ENCODE measurements around the gene RIN3.

DNA sequence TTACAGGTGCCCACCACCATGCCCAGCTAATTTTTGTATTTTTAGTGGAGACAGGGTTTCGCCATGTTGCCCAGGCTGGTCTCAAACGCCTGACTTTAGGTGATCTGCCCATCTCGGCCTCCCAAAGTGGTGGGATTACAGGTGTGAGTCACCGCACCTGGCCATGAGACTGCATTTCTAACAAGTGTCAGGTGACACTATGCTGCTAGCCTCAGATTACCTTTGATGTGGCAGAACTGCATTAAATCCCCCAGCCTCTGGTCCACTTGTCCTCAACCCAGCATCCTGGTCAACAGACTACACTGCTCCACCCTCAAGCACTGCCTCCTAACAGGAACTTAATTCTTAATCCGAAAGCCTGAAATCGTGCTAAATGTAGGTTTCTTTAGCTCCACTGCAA lies 221.8 kb downstream of the RIN3 start:
- no peak for TF ChIP-seq POLR2A (IDR thresholded peaks at IDR 0.05)
- TF ChIP-seq, protein P1, sequence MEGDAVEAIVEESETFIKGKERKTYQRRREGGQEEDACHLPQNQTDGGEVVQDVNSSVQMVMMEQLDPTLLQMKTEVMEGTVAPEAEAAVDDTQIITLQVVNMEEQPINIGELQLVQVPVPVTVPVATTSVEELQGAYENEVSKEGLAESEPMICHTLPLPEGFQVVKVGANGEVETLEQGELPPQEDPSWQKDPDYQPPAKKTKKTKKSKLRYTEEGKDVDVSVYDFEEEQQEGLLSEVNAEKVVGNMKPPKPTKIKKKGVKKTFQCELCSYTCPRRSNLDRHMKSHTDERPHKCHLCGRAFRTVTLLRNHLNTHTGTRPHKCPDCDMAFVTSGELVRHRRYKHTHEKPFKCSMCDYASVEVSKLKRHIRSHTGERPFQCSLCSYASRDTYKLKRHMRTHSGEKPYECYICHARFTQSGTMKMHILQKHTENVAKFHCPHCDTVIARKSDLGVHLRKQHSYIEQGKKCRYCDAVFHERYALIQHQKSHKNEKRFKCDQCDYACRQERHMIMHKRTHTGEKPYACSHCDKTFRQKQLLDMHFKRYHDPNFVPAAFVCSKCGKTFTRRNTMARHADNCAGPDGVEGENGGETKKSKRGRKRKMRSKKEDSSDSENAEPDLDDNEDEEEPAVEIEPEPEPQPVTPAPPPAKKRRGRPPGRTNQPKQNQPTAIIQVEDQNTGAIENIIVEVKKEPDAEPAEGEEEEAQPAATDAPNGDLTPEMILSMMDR (IDR thresholded peaks at IDR 0.05) = no peak
